Measurements from ENCODE around the gene VGLL3.

Gene VGLL3

DNA sequence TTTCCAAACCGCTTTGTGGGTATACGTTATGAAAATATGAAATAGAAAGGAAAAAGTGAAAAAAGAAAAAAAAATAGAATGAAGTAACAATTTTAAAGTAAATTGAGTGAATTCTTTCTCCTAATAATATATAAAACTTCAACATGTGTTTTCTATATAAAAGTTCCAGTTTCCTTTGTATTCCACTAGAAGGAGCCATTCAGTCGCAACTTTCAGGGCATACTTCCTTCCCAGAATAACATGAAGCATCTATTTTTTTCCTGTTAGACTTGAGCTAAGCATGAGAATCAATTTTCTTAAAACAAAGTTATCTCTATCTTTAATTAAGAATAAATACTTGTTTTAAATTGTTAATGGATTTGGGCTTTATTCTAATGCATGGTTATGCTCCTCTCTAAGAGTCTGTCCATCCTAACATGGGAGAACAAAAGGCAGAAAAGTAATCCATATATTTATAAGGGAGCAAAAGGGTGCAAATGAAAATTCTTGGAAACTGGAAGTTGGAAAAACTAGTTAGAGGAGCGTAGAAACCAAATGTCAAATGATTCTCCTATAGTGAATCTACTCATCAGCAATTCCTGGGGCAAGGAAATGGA, 16.0 kb upstream of the VGLL3 start:
- no peak for TF ChIP-seq TAF1 (IDR thresholded peaks at IDR 0.05; ENCODE audit: low read depth, low read length)
- no peak for TF ChIP-seq POU2F2 (IDR thresholded peaks at IDR 0.05; ENCODE audit: low read depth, low read length)
- no peak for TF ChIP-seq POLR2AphosphoS5 (IDR thresholded peaks at IDR 0.05; ENCODE audit: low read depth, low read length)
- no peak for TF ChIP-seq SPI1 (IDR thresholded peaks at IDR 0.05; ENCODE audit: low read depth, low read length)
- TF ChIP-seq POLR2A (IDR thresholded peaks at IDR 0.05; ENCODE audit: low read depth, low read length), result no peak
- no peak for TF ChIP-seq PAX5 (IDR thresholded peaks at IDR 0.05; ENCODE audit: insufficient read depth, low read length, severe bottlenecking)
- DNase-seq (ENCODE audit: insufficient read length, low spot score), result no peak
- FAIRE-seq, result no peak

DNA sequence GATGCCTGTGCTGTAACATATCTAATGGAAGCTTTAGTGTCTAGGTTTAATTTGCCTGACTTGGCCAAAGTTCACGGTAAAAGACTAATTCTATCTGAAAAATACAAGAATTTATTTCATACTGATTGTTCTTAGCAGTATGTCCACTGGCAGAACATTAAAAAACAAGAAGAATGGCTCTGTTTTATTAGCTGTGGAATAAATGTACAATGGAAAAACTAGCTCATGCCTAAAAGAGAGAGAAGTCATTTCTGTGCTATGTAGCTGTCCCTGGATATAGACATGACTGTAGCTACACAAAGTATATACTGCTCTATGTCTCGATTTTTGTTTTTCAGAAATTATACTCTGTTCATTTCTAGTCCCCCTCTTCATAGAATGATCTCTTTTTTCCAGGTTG, 13.9 kb upstream of the VGLL3 start:
- TF ChIP-seq TAF1 (IDR thresholded peaks at IDR 0.05; ENCODE audit: low read depth, low read length), result no peak
- TF ChIP-seq POLR2A (IDR thresholded peaks at IDR 0.05; ENCODE audit: low read depth, low read length), result no peak
- TF ChIP-seq SPI1 (IDR thresholded peaks at IDR 0.05; ENCODE audit: low read depth, low read length), result no peak
- TF ChIP-seq POLR2AphosphoS5 (IDR thresholded peaks at IDR 0.05; ENCODE audit: low read depth, low read length), result no peak
- TF ChIP-seq PAX5 (IDR thresholded peaks at IDR 0.05; ENCODE audit: insufficient read depth, low read length, severe bottlenecking), result no peak
- TF ChIP-seq POU2F2 (IDR thresholded peaks at IDR 0.05; ENCODE audit: low read depth, low read length), result no peak
- DNase-seq (ENCODE audit: insufficient read length, low spot score) (no peak), FAIRE-seq (no peak)

DNA sequence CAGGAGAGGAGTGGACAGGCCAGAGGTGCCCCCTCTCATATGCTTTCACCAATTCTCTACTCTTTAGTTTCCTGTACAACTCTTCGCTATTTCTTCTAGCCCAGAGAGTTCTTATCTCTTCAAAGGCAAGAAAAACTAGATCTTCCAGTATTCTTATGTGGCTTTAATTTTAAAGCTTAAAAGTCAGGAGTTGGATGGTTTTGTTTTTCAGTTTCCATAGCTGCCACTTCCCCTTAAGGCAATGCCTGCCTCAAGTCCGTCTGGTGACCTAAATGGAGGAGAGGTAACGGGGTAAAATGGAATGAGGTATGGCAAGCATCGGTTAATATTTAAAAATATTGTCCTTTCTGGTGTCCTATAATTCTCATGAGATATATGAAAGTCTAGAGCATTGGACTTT, 11.4 kb upstream of the VGLL3 start:
- TF ChIP-seq POU2F2 (IDR thresholded peaks at IDR 0.05; ENCODE audit: low read depth, low read length), result no peak
- TF ChIP-seq POLR2AphosphoS5 (IDR thresholded peaks at IDR 0.05; ENCODE audit: low read depth, low read length), result no peak
- no peak for TF ChIP-seq PAX5 (IDR thresholded peaks at IDR 0.05; ENCODE audit: insufficient read depth, low read length, severe bottlenecking)
- no peak for TF ChIP-seq SPI1 (IDR thresholded peaks at IDR 0.05; ENCODE audit: low read depth, low read length)
- TF ChIP-seq POLR2A (IDR thresholded peaks at IDR 0.05; ENCODE audit: low read depth, low read length), result no peak
- no peak for TF ChIP-seq TAF1 (IDR thresholded peaks at IDR 0.05; ENCODE audit: low read depth, low read length)
- FAIRE-seq, result no peak
- no peak for DNase-seq (ENCODE audit: insufficient read length, low spot score)

DNA sequence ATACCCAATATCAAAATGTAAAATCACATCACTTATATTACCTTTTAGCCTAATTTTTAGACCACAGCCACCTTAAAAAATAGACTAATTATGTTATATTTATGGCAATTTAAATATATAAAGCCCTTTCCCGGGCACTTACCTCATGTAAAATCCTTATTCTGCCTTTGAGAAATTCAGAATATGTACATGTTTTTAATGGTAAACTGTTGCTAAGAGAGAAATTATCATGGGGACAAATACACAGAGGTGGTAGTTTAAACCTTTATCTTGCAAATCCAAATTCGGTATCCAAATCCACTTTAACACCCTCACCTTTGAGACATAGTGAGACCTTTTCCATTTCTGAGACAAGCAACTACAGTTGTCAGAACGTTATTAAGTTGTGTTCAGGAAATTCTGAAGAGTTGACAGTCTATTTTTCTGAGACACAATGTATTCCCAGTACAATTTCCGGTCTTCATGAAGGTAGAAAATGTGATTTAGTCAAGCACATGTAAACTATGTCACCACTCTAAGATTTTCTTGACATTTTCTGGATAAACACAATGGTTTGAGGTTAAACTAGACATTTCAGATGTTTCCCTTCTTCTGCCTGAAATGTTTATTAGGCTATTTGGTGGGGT, 10.6 kb upstream of the VGLL3 start:
- TF ChIP-seq TAF1 (IDR thresholded peaks at IDR 0.05; ENCODE audit: low read depth, low read length), result no peak
- no peak for TF ChIP-seq PAX5 (IDR thresholded peaks at IDR 0.05; ENCODE audit: insufficient read depth, low read length, severe bottlenecking)
- no peak for TF ChIP-seq POU2F2 (IDR thresholded peaks at IDR 0.05; ENCODE audit: low read depth, low read length)
- no peak for TF ChIP-seq POLR2AphosphoS5 (IDR thresholded peaks at IDR 0.05; ENCODE audit: low read depth, low read length)
- TF ChIP-seq POLR2A (IDR thresholded peaks at IDR 0.05; ENCODE audit: low read depth, low read length), result no peak
- no peak for TF ChIP-seq SPI1 (IDR thresholded peaks at IDR 0.05; ENCODE audit: low read depth, low read length)
- no peak for FAIRE-seq
- DNase-seq (ENCODE audit: insufficient read length, low spot score), result no peak

DNA sequence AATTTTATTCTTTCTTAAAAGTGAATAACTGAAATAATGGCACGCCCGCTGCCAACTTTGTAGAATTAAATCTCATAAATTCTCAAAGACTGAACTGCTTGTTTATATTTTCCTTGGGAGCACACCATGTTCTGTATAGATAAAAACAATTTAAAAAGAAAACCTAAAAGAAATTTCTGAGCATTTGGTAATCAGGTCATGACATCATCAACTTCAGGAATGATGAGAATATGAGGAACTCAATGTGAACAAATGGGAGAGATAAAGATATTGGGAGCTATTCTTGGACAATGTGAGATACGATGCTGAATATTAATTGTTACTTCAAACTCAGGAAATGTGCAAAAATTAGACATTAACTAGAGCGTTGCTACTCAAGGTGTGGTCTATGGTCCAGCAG, 10.0 kb upstream of the VGLL3 start:
- TF ChIP-seq SPI1 (IDR thresholded peaks at IDR 0.05; ENCODE audit: low read depth, low read length), result no peak
- FAIRE-seq, result no peak
- DNase-seq (ENCODE audit: insufficient read length, low spot score), result no peak

DNA sequence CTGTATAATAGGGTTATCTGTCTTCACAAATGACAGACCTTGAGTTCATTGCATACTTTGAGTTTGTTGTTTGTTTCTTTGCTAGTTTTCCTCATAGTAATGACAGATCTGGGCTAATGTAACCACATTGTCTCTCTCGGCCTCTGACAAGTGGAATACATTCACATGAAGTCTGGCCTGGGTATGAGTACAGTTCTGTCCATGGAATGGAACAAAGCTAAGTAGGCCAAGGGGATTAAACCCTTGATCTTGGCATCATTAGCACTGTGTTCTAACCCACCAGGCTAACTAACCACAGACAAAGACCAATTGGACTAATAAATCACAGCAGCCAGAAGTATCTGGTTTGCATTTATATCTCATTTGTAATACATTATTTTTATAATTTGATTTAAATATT, 7.6 kb upstream of the VGLL3 start:
- FAIRE-seq (no peak), DNase-seq (ENCODE audit: insufficient read length, low spot score) (no peak)
- TF ChIP-seq POLR2A (IDR thresholded peaks at IDR 0.05; ENCODE audit: low read depth, low read length), result no peak
- no peak for TF ChIP-seq TAF1 (IDR thresholded peaks at IDR 0.05; ENCODE audit: low read depth, low read length)
- no peak for TF ChIP-seq POLR2AphosphoS5 (IDR thresholded peaks at IDR 0.05; ENCODE audit: low read depth, low read length)
- no peak for TF ChIP-seq PAX5 (IDR thresholded peaks at IDR 0.05; ENCODE audit: insufficient read depth, low read length, severe bottlenecking)
- TF ChIP-seq POU2F2 (IDR thresholded peaks at IDR 0.05; ENCODE audit: low read depth, low read length), result no peak
- TF ChIP-seq SPI1 (IDR thresholded peaks at IDR 0.05; ENCODE audit: low read depth, low read length), result no peak

DNA sequence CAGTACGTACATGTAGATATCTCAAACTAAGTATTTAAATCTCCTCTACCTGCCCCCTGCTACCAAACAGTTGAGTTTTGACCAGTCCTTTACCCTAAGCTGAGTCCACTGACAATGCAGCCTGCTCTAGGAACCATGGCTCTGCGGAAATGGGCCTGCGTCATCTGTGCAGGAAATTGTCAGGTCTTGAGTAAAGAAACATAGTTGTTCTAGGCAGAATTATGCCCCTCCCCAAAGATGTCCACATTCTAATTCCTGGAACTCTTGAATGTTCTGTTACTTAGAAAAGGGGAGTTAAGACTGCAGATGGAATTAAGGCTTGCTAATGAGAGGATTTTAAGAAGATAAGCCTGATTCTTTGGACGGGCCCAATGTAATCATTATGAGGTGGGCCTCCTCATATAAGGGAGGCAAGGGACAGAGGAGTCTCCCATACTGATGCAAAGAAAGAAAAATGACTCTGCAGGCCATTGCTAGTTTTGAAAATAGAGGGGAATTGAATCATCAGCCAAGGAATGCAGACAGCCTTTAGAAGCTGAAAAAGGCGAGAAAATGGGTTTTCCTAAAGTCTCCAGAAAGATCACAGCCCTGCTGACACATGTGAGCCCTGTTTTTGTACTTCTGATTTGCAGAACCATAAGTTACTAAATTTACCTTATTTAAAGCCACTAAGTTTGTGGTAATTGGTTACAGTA, 5.5 kb upstream of the VGLL3 start:
- no peak for FAIRE-seq
- no peak for DNase-seq (ENCODE audit: insufficient read length, low spot score)
- TF ChIP-seq POU2F2 (IDR thresholded peaks at IDR 0.05; ENCODE audit: low read depth, low read length), result no peak

DNA sequence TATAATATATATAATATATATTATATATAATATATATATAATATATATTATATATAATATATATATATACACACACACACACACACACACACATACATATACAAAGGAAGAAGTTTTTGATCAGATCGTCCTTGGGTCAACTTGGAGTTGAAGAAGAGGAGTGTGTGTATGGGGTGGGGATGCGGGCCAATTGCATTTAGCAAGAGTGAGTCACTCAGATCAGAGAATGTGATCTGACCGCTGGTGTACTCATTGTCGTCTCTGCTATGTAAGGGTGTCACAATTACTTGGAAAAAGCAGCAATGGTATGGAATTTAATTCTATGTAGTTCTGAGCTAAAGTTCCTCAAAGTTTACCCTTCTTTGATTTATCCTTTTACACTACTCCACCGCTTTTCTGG, 4.6 kb upstream of the VGLL3 start:
- FAIRE-seq, result no peak
- no peak for DNase-seq (ENCODE audit: insufficient read length, low spot score)
- no peak for TF ChIP-seq SPI1 (IDR thresholded peaks at IDR 0.05; ENCODE audit: low read depth, low read length)
- no peak for TF ChIP-seq PAX5 (IDR thresholded peaks at IDR 0.05; ENCODE audit: insufficient read depth, low read length, severe bottlenecking)
- TF ChIP-seq POLR2A (IDR thresholded peaks at IDR 0.05; ENCODE audit: low read depth, low read length), result no peak
- no peak for TF ChIP-seq POLR2AphosphoS5 (IDR thresholded peaks at IDR 0.05; ENCODE audit: low read depth, low read length)
- no peak for TF ChIP-seq POU2F2 (IDR thresholded peaks at IDR 0.05; ENCODE audit: low read depth, low read length)
- TF ChIP-seq TAF1 (IDR thresholded peaks at IDR 0.05; ENCODE audit: low read depth, low read length), result no peak

DNA sequence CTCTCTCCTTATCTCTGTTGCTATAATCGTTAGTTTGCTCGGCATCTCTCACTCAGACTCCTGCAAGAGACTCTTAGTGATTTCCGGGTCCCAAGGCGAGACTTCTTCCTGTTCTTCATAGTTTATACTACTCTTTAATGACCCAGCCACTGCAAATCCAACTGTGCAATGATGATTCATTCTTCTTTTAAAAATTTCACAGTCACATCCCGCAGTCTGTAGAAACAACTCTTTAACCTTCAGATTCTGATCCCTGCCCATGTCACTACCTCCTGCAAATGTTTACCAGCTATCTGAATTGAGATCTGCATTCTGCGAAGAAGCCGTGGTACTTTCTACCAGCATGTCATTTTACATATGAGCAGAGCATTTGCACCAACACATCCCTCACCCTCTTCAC, 2.8 kb upstream of the VGLL3 start:
- TF ChIP-seq SPI1 (IDR thresholded peaks at IDR 0.05; ENCODE audit: low read depth, low read length) (no peak), PAX5 (IDR thresholded peaks at IDR 0.05; ENCODE audit: insufficient read depth, low read length, severe bottlenecking) (no peak), POLR2A (IDR thresholded peaks at IDR 0.05; ENCODE audit: low read depth, low read length) (no peak), POU2F2 (IDR thresholded peaks at IDR 0.05; ENCODE audit: low read depth, low read length) (no peak), POLR2AphosphoS5 (IDR thresholded peaks at IDR 0.05; ENCODE audit: low read depth, low read length) (no peak), TAF1 (IDR thresholded peaks at IDR 0.05; ENCODE audit: low read depth, low read length) (no peak)
- FAIRE-seq (no peak), DNase-seq (ENCODE audit: insufficient read length, low spot score) (no peak)

Data from GM12891 (cell line).